GM12878 (cell line): ENCODE results near the gene GNB3. TPM values are rescaled to one million over a fixed set of nuclear protein-coding genes. Genes with fewer than 3 reads are reported as not detected.

Experiments
- BHLHE40 ChIP-seq, 2 experiments: fragments of 450-650 bp in 1 of 2; IDR thresholded peaks; 2 replicates each; pipeline ENCODE4 v1.6.1; 2011 to 2017; ENCODE audit warnings: low read depth in 2 of 2, borderline replicate concordance in 1 of 2, improper control_type of control experiment in 1 of 2, low read length in 1 of 2, mild to moderate bottlenecking in 1 of 2
- CBX5 ChIP-seq: sonication (generic); IDR thresholded peaks from 2 replicates; pipeline ENCODE4 v1.6.1; 2016; ENCODE audit warnings: low read depth, moderate library complexity, mild to moderate bottlenecking, inconsistent platforms
- EZH2 ChIP-seq: IDR thresholded peaks from 2 replicates; pipeline ENCODE4 v1.6.1; 2012; ENCODE audit warnings: low read depth, mild to moderate bottlenecking, control low read depth, inconsistent platforms, low read length, borderline replicate concordance; ENCODE audit not compliant: control insufficient read depth
- HCFC1 ChIP-seq: fragments of 150-350 bp; IDR thresholded peaks from 2 replicates; pipeline ENCODE4 v1.6.1; 2014; ENCODE audit warnings: low read length
- IKZF2 ChIP-seq, 2 experiments: fragments of 450-650 bp; IDR thresholded peaks; 2 replicates each; pipeline ENCODE4 v1.6.1; 2017; ENCODE audit warnings: mild to moderate bottlenecking in 2 of 2, moderate library complexity in 2 of 2
- RUNX3 ChIP-seq: IDR thresholded peaks from 2 replicates; pipeline ENCODE4 v1.6.1; 2012; ENCODE audit warnings: low read length, inconsistent platforms
- polyA plus RNA-seq, 11 experiments: library from polyadenylated mRNA; depleted of rRNA in 4 of 11; unstranded in 6 of 11; stranded (reverse) in 5 of 11; fragments of >200 nt; fragmentation: Nextera tagmentation in 4 of 11; fragmentation: Illumina TruSeq in 1 of 11; extraction: Ambion mirVana in 4 of 11; extraction: Trizol in 1 of 11; gene quantifications; 1 replicate in 1 of 11; 2 replicates in 10 of 11; pipeline versions ENCODE4 v1.2.1 to v1.2.3, GENCODE V29; 2011 to 2016; ENCODE audit warnings: inconsistent platforms in 2 of 11, missing spikeins in 2 of 11, low read depth in 1 of 11
- total RNA-seq, 4 experiments: library from RNA; depleted of rRNA in 3 of 4; stranded (reverse); fragments of >200 nt in 3 of 4; fragmentation: Illumina TruSeq in 1 of 4; extraction: Trizol in 1 of 4; gene quantifications; 2 replicates each; pipeline versions ENCODE4 v1.2.1 to v1.2.3, GENCODE V29; 2013 to 2021
- TF ChIP-seq, protein P1 (sequence below): fragments of 450-650 bp; IDR thresholded peaks from 2 replicates; pipeline ENCODE4 v1.6.1; 2016; ENCODE audit warnings: mild to moderate bottlenecking, moderate library complexity, borderline replicate concordance
- TF ChIP-seq, protein P2 (sequence below): fragments of 450-650 bp; IDR thresholded peaks from 2 replicates; pipeline ENCODE4 v1.6.1; 2016; ENCODE audit warnings: mild to moderate bottlenecking
- TF ChIP-seq, protein P3 (sequence below): fragments of 450-650 bp; IDR thresholded peaks from 2 replicates; pipeline ENCODE4 v1.6.1; 2017; ENCODE audit warnings: antibody characterized with exemption, mild to moderate bottlenecking, moderate library complexity
- TF ChIP-seq, protein P4 (sequence below): fragments of 450-650 bp; formaldehyde crosslinking; IDR thresholded peaks from 2 replicates; pipeline ENCODE4 v1.5.0; 2022; ENCODE audit warnings: mild to moderate bottlenecking, missing genetic modification characterization
- TF ChIP-seq, protein P5 (sequence below): IDR thresholded peaks from 2 replicates; pipeline ENCODE4 v1.6.1; 2011; ENCODE audit warnings: low read depth, low read length, improper control_type of control experiment, borderline replicate concordance
- TF ChIP-seq, protein P6 (sequence below): fragments of 450-650 bp; IDR thresholded peaks from 2 replicates; pipeline ENCODE4 v1.6.1; 2017; ENCODE audit warnings: low read depth, mild to moderate bottlenecking, moderate library complexity

The GNB3 gene
- total and polyA plus RNA-seq, 10 of the 15 experiments (the other 5 are each of a cell fraction or from before 2014, with no cell fraction given), result 0.05 to 1.1 (median 0.36) TPM

DNA sequence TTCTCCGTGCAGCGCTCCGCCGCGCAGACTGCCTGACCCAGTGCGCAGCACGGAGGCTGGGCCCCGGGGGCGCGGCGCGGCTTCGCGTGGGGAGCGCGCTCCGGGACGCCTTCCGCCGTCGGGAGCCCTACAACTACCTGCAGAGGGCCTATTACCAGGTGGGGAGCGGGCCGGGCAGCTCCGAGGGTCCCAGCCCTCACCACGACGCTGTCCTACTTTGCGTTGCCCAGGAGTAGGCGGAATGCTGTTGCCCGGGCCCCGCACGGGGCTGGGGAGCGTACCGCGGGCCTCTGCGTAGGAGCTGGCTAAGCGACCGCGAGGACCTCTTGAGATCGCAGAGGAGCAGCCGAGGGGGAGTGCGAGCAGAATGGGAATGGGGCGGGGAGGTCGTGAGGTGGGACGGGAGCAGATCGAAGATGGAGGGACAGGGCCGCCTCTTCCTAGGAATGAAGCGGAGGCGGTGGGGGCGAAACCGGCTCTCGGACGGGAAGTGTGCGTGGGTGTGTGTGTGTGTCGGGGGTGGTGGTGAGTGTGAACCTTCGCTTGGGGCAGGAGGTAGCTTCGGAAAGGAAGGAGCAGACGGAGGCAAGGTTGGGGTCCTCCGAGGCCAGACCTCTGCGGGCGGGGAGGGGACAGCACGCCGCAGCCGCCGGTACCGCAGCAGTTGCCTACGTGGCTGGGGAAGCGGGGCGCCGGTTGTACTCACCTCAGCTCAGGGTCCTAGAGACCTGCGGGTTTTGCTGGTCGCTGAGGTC is 11.8 kb upstream of the GNB3 start (continued):
- TF ChIP-seq, protein P1, sequence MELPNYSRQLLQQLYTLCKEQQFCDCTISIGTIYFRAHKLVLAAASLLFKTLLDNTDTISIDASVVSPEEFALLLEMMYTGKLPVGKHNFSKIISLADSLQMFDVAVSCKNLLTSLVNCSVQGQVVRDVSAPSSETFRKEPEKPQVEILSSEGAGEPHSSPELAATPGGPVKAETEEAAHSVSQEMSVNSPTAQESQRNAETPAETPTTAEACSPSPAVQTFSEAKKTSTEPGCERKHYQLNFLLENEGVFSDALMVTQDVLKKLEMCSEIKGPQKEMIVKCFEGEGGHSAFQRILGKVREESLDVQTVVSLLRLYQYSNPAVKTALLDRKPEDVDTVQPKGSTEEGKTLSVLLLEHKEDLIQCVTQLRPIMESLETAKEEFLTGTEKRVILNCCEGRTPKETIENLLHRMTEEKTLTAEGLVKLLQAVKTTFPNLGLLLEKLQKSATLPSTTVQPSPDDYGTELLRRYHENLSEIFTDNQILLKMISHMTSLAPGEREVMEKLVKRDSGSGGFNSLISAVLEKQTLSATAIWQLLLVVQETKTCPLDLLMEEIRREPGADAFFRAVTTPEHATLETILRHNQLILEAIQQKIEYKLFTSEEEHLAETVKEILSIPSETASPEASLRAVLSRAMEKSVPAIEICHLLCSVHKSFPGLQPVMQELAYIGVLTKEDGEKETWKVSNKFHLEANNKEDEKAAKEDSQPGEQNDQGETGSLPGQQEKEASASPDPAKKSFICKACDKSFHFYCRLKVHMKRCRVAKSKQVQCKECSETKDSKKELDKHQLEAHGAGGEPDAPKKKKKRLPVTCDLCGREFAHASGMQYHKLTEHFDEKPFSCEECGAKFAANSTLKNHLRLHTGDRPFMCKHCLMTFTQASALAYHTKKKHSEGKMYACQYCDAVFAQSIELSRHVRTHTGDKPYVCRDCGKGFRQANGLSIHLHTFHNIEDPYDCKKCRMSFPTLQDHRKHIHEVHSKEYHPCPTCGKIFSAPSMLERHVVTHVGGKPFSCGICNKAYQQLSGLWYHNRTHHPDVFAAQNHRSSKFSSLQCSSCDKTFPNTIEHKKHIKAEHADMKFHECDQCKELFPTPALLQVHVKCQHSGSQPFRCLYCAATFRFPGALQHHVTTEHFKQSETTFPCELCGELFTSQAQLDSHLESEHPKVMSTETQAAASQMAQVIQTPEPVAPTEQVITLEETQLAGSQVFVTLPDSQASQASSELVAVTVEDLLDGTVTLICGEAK, result 0 out of 2 replicates have a peak, but pooled peaks have one; percentile 28
- TF ChIP-seq, protein P2, sequence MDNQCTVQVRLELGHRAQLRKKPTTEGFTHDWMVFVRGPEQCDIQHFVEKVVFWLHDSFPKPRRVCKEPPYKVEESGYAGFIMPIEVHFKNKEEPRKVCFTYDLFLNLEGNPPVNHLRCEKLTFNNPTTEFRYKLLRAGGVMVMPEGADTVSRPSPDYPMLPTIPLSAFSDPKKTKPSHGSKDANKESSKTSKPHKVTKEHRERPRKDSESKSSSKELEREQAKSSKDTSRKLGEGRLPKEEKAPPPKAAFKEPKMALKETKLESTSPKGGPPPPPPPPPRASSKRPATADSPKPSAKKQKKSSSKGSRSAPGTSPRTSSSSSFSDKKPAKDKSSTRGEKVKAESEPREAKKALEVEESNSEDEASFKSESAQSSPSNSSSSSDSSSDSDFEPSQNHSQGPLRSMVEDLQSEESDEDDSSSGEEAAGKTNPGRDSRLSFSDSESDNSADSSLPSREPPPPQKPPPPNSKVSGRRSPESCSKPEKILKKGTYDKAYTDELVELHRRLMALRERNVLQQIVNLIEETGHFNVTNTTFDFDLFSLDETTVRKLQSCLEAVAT, result peak; percentile 75
- TF ChIP-seq, protein P3, sequence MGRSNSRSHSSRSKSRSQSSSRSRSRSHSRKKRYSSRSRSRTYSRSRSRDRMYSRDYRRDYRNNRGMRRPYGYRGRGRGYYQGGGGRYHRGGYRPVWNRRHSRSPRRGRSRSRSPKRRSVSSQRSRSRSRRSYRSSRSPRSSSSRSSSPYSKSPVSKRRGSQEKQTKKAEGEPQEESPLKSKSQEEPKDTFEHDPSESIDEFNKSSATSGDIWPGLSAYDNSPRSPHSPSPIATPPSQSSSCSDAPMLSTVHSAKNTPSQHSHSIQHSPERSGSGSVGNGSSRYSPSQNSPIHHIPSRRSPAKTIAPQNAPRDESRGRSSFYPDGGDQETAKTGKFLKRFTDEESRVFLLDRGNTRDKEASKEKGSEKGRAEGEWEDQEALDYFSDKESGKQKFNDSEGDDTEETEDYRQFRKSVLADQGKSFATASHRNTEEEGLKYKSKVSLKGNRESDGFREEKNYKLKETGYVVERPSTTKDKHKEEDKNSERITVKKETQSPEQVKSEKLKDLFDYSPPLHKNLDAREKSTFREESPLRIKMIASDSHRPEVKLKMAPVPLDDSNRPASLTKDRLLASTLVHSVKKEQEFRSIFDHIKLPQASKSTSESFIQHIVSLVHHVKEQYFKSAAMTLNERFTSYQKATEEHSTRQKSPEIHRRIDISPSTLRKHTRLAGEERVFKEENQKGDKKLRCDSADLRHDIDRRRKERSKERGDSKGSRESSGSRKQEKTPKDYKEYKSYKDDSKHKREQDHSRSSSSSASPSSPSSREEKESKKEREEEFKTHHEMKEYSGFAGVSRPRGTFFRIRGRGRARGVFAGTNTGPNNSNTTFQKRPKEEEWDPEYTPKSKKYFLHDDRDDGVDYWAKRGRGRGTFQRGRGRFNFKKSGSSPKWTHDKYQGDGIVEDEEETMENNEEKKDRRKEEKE, result no peak
- TF ChIP-seq CBX5 (no peak), HCFC1 (no peak), BHLHE40 (IDR thresholded peaks at IDR 0.05; ENCODE audit: borderline replicate concordance in 1 of 2, low read depth in 2 of 2, low read length in 1 of 2) (peak in 1 of 2 experiments; percentile 15; a peak in 1 of 4 replicates), IKZF2 (IDR thresholded peaks at IDR 0.05) (peak; percentile 61 to 71), EZH2 (0 out of 2 replicates have a peak, but pooled peaks have one; percentile 11), RUNX3 (peak; percentile 44; the same call in 1 of the 2 replicates)
- TF ChIP-seq, protein P4, sequence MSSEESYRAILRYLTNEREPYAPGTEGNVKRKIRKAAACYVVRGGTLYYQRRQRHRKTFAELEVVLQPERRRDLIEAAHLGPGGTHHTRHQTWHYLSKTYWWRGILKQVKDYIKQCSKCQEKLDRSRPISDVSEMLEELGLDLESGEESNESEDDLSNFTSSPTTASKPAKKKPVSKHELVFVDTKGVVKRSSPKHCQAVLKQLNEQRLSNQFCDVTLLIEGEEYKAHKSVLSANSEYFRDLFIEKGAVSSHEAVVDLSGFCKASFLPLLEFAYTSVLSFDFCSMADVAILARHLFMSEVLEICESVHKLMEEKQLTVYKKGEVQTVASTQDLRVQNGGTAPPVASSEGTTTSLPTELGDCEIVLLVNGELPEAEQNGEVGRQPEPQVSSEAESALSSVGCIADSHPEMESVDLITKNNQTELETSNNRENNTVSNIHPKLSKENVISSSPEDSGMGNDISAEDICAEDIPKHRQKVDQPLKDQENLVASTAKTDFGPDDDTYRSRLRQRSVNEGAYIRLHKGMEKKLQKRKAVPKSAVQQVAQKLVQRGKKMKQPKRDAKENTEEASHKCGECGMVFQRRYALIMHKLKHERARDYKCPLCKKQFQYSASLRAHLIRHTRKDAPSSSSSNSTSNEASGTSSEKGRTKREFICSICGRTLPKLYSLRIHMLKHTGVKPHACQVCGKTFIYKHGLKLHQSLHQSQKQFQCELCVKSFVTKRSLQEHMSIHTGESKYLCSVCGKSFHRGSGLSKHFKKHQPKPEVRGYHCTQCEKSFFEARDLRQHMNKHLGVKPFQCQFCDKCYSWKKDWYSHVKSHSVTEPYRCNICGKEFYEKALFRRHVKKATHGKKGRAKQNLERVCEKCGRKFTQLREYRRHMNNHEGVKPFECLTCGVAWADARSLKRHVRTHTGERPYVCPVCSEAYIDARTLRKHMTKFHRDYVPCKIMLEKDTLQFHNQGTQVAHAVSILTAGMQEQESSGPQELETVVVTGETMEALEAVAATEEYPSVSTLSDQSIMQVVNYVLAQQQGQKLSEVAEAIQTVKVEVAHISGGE (CRISPR knock-in tag), result no peak
- TF ChIP-seq, protein P5, sequence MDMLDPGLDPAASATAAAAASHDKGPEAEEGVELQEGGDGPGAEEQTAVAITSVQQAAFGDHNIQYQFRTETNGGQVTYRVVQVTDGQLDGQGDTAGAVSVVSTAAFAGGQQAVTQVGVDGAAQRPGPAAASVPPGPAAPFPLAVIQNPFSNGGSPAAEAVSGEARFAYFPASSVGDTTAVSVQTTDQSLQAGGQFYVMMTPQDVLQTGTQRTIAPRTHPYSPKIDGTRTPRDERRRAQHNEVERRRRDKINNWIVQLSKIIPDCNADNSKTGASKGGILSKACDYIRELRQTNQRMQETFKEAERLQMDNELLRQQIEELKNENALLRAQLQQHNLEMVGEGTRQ, result no peak
- TF ChIP-seq, protein P6, sequence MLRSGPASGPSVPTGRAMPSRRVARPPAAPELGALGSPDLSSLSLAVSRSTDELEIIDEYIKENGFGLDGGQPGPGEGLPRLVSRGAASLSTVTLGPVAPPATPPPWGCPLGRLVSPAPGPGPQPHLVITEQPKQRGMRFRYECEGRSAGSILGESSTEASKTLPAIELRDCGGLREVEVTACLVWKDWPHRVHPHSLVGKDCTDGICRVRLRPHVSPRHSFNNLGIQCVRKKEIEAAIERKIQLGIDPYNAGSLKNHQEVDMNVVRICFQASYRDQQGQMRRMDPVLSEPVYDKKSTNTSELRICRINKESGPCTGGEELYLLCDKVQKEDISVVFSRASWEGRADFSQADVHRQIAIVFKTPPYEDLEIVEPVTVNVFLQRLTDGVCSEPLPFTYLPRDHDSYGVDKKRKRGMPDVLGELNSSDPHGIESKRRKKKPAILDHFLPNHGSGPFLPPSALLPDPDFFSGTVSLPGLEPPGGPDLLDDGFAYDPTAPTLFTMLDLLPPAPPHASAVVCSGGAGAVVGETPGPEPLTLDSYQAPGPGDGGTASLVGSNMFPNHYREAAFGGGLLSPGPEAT, result peak; percentile 67; the same call in 1 of the 2 replicates
